NCI-H345 (cell line): Measurements from ENCODE around the gene GINS3.

Experiments
- DNase-seq: peaks from one replicate; lab custom pipeline; 2025; lab: John Stamatoyannopoulos, UW

GINS3 gene

GRCh38 chr16:58392215-58393137 is at the start of gene GINS3:
Gene GINS3, plus strand, starts transcription at chr16:58392471. Its CDS starts 131 bp downstream, at chr16:58392602.
- peak; percentile 86 for DNase-seq

GRCh38 chr16:58343562-58343961 is 48.7 kb upstream of the GINS3 start:
- DNase-seq, result no peak

GRCh38 chr16:58345574-58346354 is 46.5 kb upstream of the GINS3 start:
- DNase-seq, result no peak

GRCh38 chr16:58346831-58347371 is 45.4 kb upstream of the GINS3 start:
- no peak for DNase-seq

- DNase-seq, result no peak
Observed at GRCh38 chr16:58348986-58349385, 43.3 kb upstream of the GINS3 start.

GRCh38 chr16:58352690-58353089 is 39.6 kb upstream of the GINS3 start:
- DNase-seq, result no peak

- no peak for DNase-seq
Observed at GRCh38 chr16:58360041-58360634, 32.1 kb upstream of the GINS3 start.

GRCh38 chr16:58361726-58362125 is 30.5 kb upstream of the GINS3 start:
- no peak for DNase-seq

- no peak for DNase-seq
Observed at GRCh38 chr16:58363746-58364393, 28.4 kb upstream of the GINS3 start.

GRCh38 chr16:58365623-58366022 is 26.6 kb upstream of the GINS3 start:
- DNase-seq, result no peak

GRCh38 chr16:58366247-58367031 is 25.8 kb upstream of the GINS3 start:
- DNase-seq, result no peak

GRCh38 chr16:58367252-58367651 is 25.0 kb upstream of the GINS3 start:
- no peak for DNase-seq

- DNase-seq, result no peak
Observed at GRCh38 chr16:58371841-58372240, 20.4 kb upstream of the GINS3 start.

- DNase-seq, result no peak
Observed at GRCh38 chr16:58375386-58375785, 16.9 kb upstream of the GINS3 start.

- no peak for DNase-seq
Observed at GRCh38 chr16:58377932-58378331, 14.3 kb upstream of the GINS3 start.

- DNase-seq, result no peak
Observed at GRCh38 chr16:58378401-58378800, 13.9 kb upstream of the GINS3 start.

- no peak for DNase-seq
Observed at GRCh38 chr16:58379736-58380135, 12.5 kb upstream of the GINS3 start.

- DNase-seq, result no peak
Observed at GRCh38 chr16:58381661-58382060, 10.6 kb upstream of the GINS3 start.

- no peak for DNase-seq
Observed at GRCh38 chr16:58384437-58385055, 7.7 kb upstream of the GINS3 start.

GRCh38 chr16:58385218-58385773 is 7.0 kb upstream of the GINS3 start:
- DNase-seq, result no peak
